Right ventricle myocardium inferior (tissue), 1 donor: ENCODE data around the gene LRCH4. TPM values are rescaled to one million over a fixed set of nuclear protein-coding genes. Genes with fewer than 3 reads are reported as not detected.
"Not testable (repeated sequence)": the region's sequence is repeated elsewhere in the genome, so short reads cannot be mapped to it uniquely, and the experiment has no call there.

Experiments used
- ATAC-seq: fragments of 200-7000 bp; cut with Tn5 transposase; one replicate; pipeline ENCODE4 v1.9.1; 2020; ENCODE audit warnings: mild to moderate bottlenecking, moderate library complexity
- DNase-seq: peaks from one replicate; pipeline ENCODE4 v3.0.0; 2021; ENCODE audit errors: missing footprints
- intact Hi-C: fragments of 100-400 bp; cut with DNase I; formaldehyde crosslinking; loops from one replicate; pipeline ENCODE4 v1.11.0; 2022
- total RNA-seq: library from RNA; stranded (reverse); fragmentation: NEBNext Ultra II Directional; extraction: Animal tissue kit (Norgen Biotek cat#: 25700); gene quantifications from one replicate; pipeline ENCODE4 v1.2.1, GENCODE V29; 2021
- donor health status: DM: no; HTN: yes; CAD: no; lungs with severe emphysema.

Gene LRCH4
- total RNA-seq, 1 donor from 2014 or later = 29.3 TPM

GRCh38 chr7:100561491-100562194 lies 24.3 kb downstream of the LRCH4 start:
- no peak for DNase-seq
- intact Hi-C loops = loop anchor here (5.0 kb wide), 2 partner anchors 131 to 166 kb away; partner anchors contain the start of gene GIGYF1
- no peak for ATAC-seq

GRCh38 chr7:100559127-100559526 lies 26.8 kb downstream of the LRCH4 start:
- no peak for ATAC-seq
- intact Hi-C loops = loop anchor here (1.0 kb wide), 1 partner anchor 90 kb away; no protein-coding TSS in a partner anchor
- no peak for DNase-seq

- DNase-seq = no peak
- intact Hi-C loops = no loop called here
- ATAC-seq = no peak
Observed at GRCh38 chr7:100556541-100556940, 29.4 kb downstream of the LRCH4 start.

- no peak for DNase-seq
- intact Hi-C loops = no loop called here
- no peak for ATAC-seq
Observed at GRCh38 chr7:100555701-100556100, 30.2 kb downstream of the LRCH4 start.

GRCh38 chr7:100553032-100553431 lies 32.9 kb downstream of the LRCH4 start:
- ATAC-seq = no peak
- intact Hi-C loops = no loop called here
- DNase-seq = no peak

GRCh38 chr7:100552532-100552931 lies 33.4 kb downstream of the LRCH4 start:
- DNase-seq (no peak), ATAC-seq (no peak)
- intact Hi-C loops = no loop called here

- intact Hi-C loops, ATAC-seq, DNase-seq: not testable (repeated sequence)
Observed at GRCh38 chr7:100548446-100548845, 37.5 kb downstream of the LRCH4 start.

GRCh38 chr7:100547872-100548271 lies 38.1 kb downstream of the LRCH4 start:
- no peak for ATAC-seq
- intact Hi-C loops = no loop called here
- DNase-seq = no peak

GRCh38 chr7:100546926-100547800 lies 38.8 kb downstream of the LRCH4 start:
- ATAC-seq = no peak
- DNase-seq = no peak
- intact Hi-C loops = no loop called here

- intact Hi-C loops = no loop called here
- no peak for DNase-seq
- no peak for ATAC-seq
Observed at GRCh38 chr7:100546129-100546925, 39.6 kb downstream of the LRCH4 start.

GRCh38 chr7:100545360-100546128 lies 40.4 kb downstream of the LRCH4 start:
- intact Hi-C loops = no loop called here
- peak; percentile 71 for ATAC-seq
- DNase-seq = no peak

- intact Hi-C loops = no loop called here
- peak; percentile 21 for ATAC-seq
- no peak for DNase-seq
Observed at GRCh38 chr7:100544967-100545359, 41.0 kb downstream of the LRCH4 start.

GRCh38 chr7:100544386-100544785 lies 41.5 kb downstream of the LRCH4 start:
- DNase-seq (no peak), ATAC-seq (no peak)
- intact Hi-C loops = no loop called here

GRCh38 chr7:100543586-100543985 lies 42.3 kb downstream of the LRCH4 start:
- DNase-seq = no peak
- intact Hi-C loops = no loop called here
- no peak for ATAC-seq

- ATAC-seq, intact Hi-C loops, DNase-seq: not testable (repeated sequence)
Observed at GRCh38 chr7:100541309-100541708, 44.6 kb downstream of the LRCH4 start.

- intact Hi-C loops = no loop called here
- DNase-seq = no peak
- ATAC-seq = no peak
Observed at GRCh38 chr7:100540073-100540723, 45.7 kb downstream of the LRCH4 start.

- ATAC-seq (no peak), DNase-seq (no peak)
- intact Hi-C loops = loop anchor here (2.0 kb wide), 1 partner anchor 57 kb away; the partner anchor contains the start of gene NYAP1
Observed at GRCh38 chr7:100539436-100540006, 46.4 kb downstream of the LRCH4 start.
